MG63 (cell line): ENCODE measurements around the gene STK17B. TPM values are rescaled to one million over a fixed set of nuclear protein-coding genes. Genes with fewer than 3 reads are reported as not detected.

Experiments used
- DNase-seq: peaks from one replicate; pipeline ENCODE4 v3.0.0-alpha.2; 2020
- H3K27me3 ChIP-seq: fragments of 250-450 bp; sonication (Bioruptor Pico); 2 replicates; pipeline ENCODE4 v1.5.1; 2020; ENCODE audit warnings: mild to moderate bottlenecking, moderate library complexity
- H3K36me3 ChIP-seq: fragments of 250-450 bp; sonication (Bioruptor Pico); 2 replicates; pipeline ENCODE4 v1.5.1; 2020; ENCODE audit warnings: mild to moderate bottlenecking, moderate library complexity
- H3K4me3 ChIP-seq: fragments of 250-450 bp; sonication (Bioruptor Pico); 2 replicates; pipeline ENCODE4 v1.5.1; 2020; ENCODE audit warnings: mild to moderate bottlenecking, moderate library complexity
- H3K9me3 ChIP-seq: fragments of 250-450 bp; sonication (Bioruptor Pico); 2 replicates; pipeline ENCODE4 v1.5.1; 2020; ENCODE audit warnings: mild to moderate bottlenecking, moderate library complexity
- total RNA-seq: library from RNA; depleted of rRNA; stranded (reverse); fragments of >200 nt; shearing (Covaris generic); gene quantifications from 2 replicates; pipeline ENCODE4 v1.2.3, GENCODE V29; 2014; ENCODE audit warnings: low replicate concordance

The STK17B gene
- total RNA-seq, 1 experiment from 2014 or later, result 49.2 TPM

DNA sequence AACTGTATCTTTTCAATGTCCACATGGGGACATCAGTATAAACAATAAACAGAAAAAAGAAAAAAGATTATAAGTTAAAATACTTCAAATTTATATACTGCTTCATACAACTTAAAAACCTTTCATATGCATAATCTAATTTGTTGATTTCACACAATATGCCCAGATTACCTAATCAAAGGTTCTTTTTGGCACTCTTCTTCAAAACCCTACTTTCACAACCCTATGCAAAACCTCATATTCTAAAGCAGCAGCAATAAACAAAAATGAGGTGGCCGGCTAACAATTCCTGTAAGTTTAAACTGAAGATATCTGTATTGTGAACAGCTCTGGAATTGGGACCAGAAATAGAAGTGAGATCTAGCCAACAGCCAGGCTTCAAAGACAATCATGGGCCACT lies 28.6 kb downstream of the STK17B start:
- no peaks in the 10 kb centered on the region for H3K9me3 ChIP-seq
- peaks cover 83% of the 10 kb centered on the region for H3K36me3 ChIP-seq
- DNase-seq, result no peak
- H3K4me3 ChIP-seq, result no peak overlapping the region
- H3K27me3 ChIP-seq, result no peaks in the 10 kb centered on the region

DNA sequence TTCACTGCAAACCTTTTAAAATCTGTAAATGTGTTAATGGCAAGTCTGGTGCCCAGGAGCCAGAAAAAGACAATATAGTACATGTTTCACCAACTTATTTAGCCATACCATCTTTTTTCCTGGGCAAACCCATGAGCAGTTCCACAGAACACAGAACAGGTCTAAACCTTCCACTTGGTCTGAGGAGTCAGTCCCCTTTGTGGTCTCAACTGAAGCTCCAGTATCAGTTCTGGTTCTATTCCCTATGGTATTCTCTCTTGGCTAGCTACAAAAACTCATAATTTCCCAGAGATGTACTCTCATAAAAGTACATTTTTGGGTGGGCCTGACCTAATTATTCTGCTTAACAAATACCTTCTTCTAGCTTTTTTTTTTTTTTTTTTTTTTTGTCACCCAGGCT lies 31.2 kb downstream of the STK17B start:
- H3K4me3 ChIP-seq, result no peak overlapping the region
- no peaks in the 10 kb centered on the region for H3K27me3 ChIP-seq
- no peak for DNase-seq
- H3K9me3 ChIP-seq, result peaks cover 2% of the 10 kb centered on the region; the same call in 1 of the 2 replicates
- peaks cover 87% of the 10 kb centered on the region for H3K36me3 ChIP-seq

DNA sequence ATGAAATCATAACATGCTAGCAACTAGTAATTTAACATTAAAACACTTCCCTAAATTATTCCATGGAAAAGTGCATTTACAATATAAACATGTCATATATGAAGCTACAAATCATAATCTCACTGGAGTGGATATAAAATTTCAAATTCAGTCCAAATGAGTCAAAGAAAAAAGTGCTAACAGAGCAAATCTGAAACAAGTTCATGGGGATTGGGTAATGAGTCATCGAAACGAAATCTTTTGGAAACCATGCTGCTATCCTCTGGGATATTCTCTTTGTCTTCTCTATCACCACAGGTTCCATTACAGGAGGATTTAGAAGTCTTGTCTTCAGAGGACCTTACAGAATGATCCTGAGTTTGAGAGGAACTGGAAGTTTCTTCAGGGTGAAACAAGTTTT lies 34.1 kb downstream of the STK17B start:
- peaks cover 16% of the 10 kb centered on the region for H3K9me3 ChIP-seq
- H3K4me3 ChIP-seq, result no peak overlapping the region
- no peak for DNase-seq
- peaks cover 97% of the 10 kb centered on the region for H3K36me3 ChIP-seq
- H3K27me3 ChIP-seq, result no peaks in the 10 kb centered on the region

DNA sequence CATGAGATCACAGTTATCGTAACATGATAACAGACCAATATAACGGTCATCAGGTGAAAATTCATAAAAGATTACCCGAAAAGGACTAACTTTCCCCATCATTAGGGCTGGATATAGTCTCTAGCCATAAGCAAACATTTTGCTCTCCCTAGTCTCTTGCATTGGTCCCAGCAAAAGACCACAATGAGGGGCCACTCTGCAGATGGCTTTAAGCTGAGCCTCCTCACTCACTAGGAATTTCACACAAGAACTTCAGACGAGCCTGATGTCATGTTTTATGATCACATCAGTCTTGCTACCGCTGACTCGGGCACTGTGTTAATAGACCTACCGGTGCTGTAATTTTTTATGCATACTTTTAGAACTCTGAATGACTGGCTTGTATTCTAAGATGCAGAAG lies 35.2 kb downstream of the STK17B start:
- H3K4me3 ChIP-seq, result no peak overlapping the region
- H3K9me3 ChIP-seq, result peaks cover 19% of the 10 kb centered on the region
- peaks cover 90% of the 10 kb centered on the region for H3K36me3 ChIP-seq
- no peak for DNase-seq
- no peaks in the 10 kb centered on the region for H3K27me3 ChIP-seq

DNA sequence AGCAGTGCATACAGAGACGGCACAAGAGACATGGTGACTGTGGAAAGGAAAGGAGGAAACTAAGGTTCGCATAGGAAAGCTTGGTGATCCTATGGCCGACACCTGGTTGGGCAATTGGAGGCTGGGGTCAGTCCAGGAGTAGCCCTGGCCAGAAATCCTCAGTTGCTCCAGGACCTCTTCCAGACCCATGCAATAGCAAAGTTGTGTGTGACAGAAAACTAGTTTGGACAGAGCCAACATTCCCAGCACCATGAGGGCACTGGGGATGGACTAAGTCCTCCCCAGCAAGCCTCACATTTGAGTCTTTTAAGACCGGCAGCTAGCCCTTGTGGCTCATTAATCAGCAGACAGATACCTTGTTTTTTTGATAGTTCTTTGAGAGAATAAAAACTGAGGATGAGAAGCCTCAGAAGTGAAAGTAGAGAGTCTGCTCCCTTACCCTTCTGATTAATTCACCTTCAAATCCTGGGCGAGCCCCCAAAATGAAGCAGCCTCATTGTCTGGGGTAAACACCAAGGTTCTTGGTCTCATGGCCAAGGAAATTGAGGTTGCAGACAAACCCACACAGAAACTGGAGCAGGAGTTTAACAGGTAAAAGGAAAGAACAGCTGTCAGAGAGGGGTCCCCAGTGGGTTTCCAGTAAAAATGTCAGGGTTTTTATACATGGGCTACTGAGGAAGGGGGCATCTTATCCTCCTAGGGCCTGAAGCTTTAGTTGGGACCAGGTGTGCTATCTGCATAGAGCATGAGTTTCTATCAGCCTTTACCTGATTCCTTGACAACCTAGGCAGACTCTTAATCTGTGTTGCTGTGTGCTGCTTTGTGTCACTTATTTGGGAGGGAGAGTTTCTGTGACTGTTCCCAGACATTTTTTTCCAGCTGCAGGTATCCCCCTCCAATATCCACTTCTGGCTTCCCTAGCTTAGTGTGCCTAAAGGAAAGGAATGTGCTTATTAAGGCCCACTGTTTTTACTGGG lies 39.1 kb downstream of the STK17B start:
- no peak overlapping the region for H3K4me3 ChIP-seq
- H3K9me3 ChIP-seq, result peaks cover 19% of the 10 kb centered on the region
- H3K27me3 ChIP-seq, result no peaks in the 10 kb centered on the region
- DNase-seq, result peak; percentile 23
- H3K36me3 ChIP-seq, result peaks cover 54% of the 10 kb centered on the region

GRCh38 chr2:196131384-196131937 lies 39.9 kb downstream of the STK17B start:
- peak; percentile 56 for DNase-seq
- Histone ChIP-seq H3K4me3 (no peak overlapping the region), H3K9me3 (peaks cover 17% of the 10 kb centered on the region), H3K36me3 (peaks cover 46% of the 10 kb centered on the region), H3K27me3 (no peaks in the 10 kb centered on the region)

DNA sequence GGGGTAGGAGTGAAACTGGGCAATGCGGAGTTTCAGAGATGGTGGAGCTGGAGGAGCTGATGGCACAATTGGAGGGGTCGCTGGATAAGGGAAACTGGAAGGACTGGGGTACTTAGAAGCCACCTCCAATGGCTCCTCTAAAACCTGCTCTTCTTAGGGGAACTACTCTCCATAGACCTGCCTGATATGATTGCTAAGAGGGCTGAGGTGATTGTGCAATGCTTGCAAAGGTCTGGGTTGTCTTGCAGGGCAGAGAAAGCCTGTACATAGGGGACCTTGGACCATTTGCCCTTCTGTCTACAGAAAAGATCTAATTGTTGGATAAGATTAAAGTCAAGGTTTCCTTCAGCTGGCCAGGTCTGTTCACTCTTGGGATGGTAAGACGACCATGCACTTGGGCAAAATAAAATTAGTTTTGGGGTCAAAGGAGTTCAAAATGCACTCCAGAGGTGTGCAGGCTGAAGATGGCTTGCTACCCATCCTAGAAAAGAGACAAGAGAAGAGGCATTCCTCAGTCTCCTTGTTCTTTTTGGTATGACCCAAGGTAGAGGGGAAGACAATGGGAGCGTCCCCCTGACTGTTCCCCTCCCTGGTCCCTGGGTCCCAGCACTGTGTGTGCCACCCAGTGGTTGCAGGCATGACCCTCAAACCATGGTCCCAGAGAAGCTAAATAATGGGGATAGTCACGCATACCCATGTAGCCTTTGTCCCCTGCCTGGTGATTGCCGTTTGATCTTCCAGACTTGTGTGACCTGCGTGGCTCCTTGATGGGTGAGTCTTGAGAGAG lies 41.1 kb downstream of the STK17B start:
- H3K4me3 ChIP-seq, result no peak overlapping the region
- DNase-seq, result no peak
- H3K27me3 ChIP-seq, result no peaks in the 10 kb centered on the region
- peaks cover 17% of the 10 kb centered on the region for H3K9me3 ChIP-seq
- peaks cover 34% of the 10 kb centered on the region for H3K36me3 ChIP-seq

DNA sequence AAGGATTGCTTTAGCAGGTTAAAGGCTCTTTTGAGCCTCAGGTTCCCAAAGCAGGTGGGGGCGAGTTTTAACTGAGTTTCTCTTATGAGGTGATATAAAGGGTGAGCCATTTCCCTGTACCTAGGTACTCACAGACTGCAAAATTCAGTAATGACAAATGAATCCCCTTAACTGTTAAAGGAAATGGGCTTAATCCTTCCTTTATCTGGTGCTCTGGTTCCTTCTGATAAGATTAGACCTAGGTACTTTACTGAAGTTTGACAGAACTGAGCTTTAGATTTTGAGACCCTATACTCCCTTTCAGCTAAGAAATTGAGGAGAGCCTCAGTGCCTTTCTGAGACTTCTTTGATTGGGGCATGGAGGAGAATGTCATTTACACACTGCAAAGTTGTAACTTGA lies 42.6 kb downstream of the STK17B start:
- H3K9me3 ChIP-seq, result peaks cover 10% of the 10 kb centered on the region
- H3K27me3 ChIP-seq, result no peaks in the 10 kb centered on the region
- no peak overlapping the region for H3K4me3 ChIP-seq
- DNase-seq, result no peak
- peaks cover 19% of the 10 kb centered on the region for H3K36me3 ChIP-seq

GRCh38 chr2:196125596-196125995 lies 45.8 kb downstream of the STK17B start:
- Histone ChIP-seq H3K4me3 (no peak overlapping the region), H3K27me3 (no peaks in the 10 kb centered on the region), H3K9me3 (no peaks in the 10 kb centered on the region; the same call in none of the 2 replicates), H3K36me3 (no peaks in the 10 kb centered on the region)
- DNase-seq, result no peak

- Histone ChIP-seq H3K27me3 (no peaks in the 10 kb centered on the region), H3K4me3 (no peak overlapping the region), H3K36me3 (no peaks in the 10 kb centered on the region), H3K9me3 (no peaks in the 10 kb centered on the region)
- no peak for DNase-seq
Measured at GRCh38 chr2:196123679-196124373, 47.6 kb downstream of the STK17B start.

GRCh38 chr2:196119926-196120325 lies 51.5 kb downstream of the STK17B start:
- Histone ChIP-seq H3K27me3 (no peaks in the 10 kb centered on the region), H3K36me3 (no peaks in the 10 kb centered on the region), H3K9me3 (no peaks in the 10 kb centered on the region), H3K4me3 (no peak overlapping the region)
- DNase-seq, result no peak

- H3K36me3 ChIP-seq, result no peaks in the 10 kb centered on the region
Measured at GRCh38 chr2:196117214-196117705, 54.1 kb downstream of the STK17B start.

GRCh38 chr2:196113061-196113974 lies 58.1 kb downstream of the STK17B start:
- DNase-seq, result no peak
- H3K4me3 ChIP-seq, result peak overlapping the region; percentile 7; the same call in 1 of the 2 replicates
- H3K36me3 ChIP-seq, result no peaks in the 10 kb centered on the region
- no peaks in the 10 kb centered on the region for H3K9me3 ChIP-seq
- no peaks in the 10 kb centered on the region for H3K27me3 ChIP-seq

More at GRCh38 chr2:196117214-196117705, 54.1 kb downstream of the STK17B start:
- H3K27me3 ChIP-seq, result no peaks in the 10 kb centered on the region
- DNase-seq, result no peak
- H3K9me3 ChIP-seq, result no peaks in the 10 kb centered on the region
- H3K4me3 ChIP-seq, result no peak overlapping the region

GRCh38 chr2:196112418-196113034 lies 58.9 kb downstream of the STK17B start:
- Histone ChIP-seq H3K27me3 (no peaks in the 10 kb centered on the region), H3K36me3 (no peaks in the 10 kb centered on the region), H3K9me3 (no peaks in the 10 kb centered on the region), H3K4me3 (no peak overlapping the region)
- DNase-seq, result no peak

GRCh38 chr2:196108604-196109003 lies 62.8 kb downstream of the STK17B start:
- no peaks in the 10 kb centered on the region for H3K27me3 ChIP-seq
- no peak for DNase-seq
- no peaks in the 10 kb centered on the region; the same call in 1 of the 2 replicates for H3K9me3 ChIP-seq
- no peak overlapping the region for H3K4me3 ChIP-seq
- H3K36me3 ChIP-seq, result no peaks in the 10 kb centered on the region
